Measurements from ENCODE around the gene SMIM23.

GRCh38 chr5:171823269-171823668, 37.7 kb downstream of the SMIM23 start:
- TF ChIP-seq CTCF (IDR thresholded peaks at IDR 0.05) = no peak
- TF ChIP-seq POLR2A (IDR thresholded peaks at IDR 0.05) = no peak
- TF ChIP-seq POLR2AphosphoS5 (IDR thresholded peaks at IDR 0.05) = no peak

All from breast epithelium (tissue), 3 donors.